Astrocyte (in vitro differentiated cells and primary cell): ENCODE data around the gene SYCE1L. TPM values are rescaled to one million over a fixed set of nuclear protein-coding genes. Genes with fewer than 3 reads are reported as not detected.

Source experiments
- DNase-seq: peaks from one replicate; pipeline ENCODE4 v3.0.0-alpha.2; 2010; ENCODE audit warnings: low read depth
- FAIRE-seq: peaks from 2 replicates; lab custom pipeline; 2011; peaks lifted over from hg19 to GRCh38; lab: Jason Lieb, UNC
- H2AFZ ChIP-seq: 2 replicates; pipeline ENCODE4 v1.6.0; 2012; ENCODE audit warnings: low read depth, low read length, inconsistent platforms
- H3K27ac ChIP-seq: 2 replicates; pipeline ENCODE4 v1.5.1; 2011; ENCODE audit warnings: low read depth, low read length, inconsistent platforms
- H3K27me3 ChIP-seq: 2 replicates; pipeline ENCODE4 v1.6.0; 2011; ENCODE audit warnings: low read length, inconsistent platforms; ENCODE audit not compliant: insufficient read depth
- H3K36me3 ChIP-seq: 2 replicates; pipeline ENCODE4 v1.5.1; 2011; ENCODE audit warnings: low read length, inconsistent platforms; ENCODE audit not compliant: insufficient read depth
- H3K4me1 ChIP-seq: 2 replicates; pipeline ENCODE4 v1.5.1; 2011; ENCODE audit warnings: low read length, inconsistent platforms; ENCODE audit not compliant: insufficient read depth
- H3K4me2 ChIP-seq: 2 replicates; pipeline ENCODE4 v1.6.0; 2012; ENCODE audit warnings: low read length, inconsistent platforms
- H3K4me3 ChIP-seq: 2 replicates; pipeline ENCODE4 v1.5.1; 2011; ENCODE audit warnings: low read depth, mild to moderate bottlenecking, low read length, inconsistent platforms; ENCODE audit not compliant: insufficient read depth
- H3K79me2 ChIP-seq: 2 replicates; pipeline ENCODE4 v1.6.0; 2012; ENCODE audit warnings: mild to moderate bottlenecking, low read length, inconsistent platforms; ENCODE audit not compliant: insufficient read depth
- H3K9ac ChIP-seq: 2 replicates; pipeline ENCODE4 v1.6.0; 2012; ENCODE audit warnings: mild to moderate bottlenecking, low read length, inconsistent platforms
- H3K9me3 ChIP-seq: 2 replicates; pipeline ENCODE4 v1.5.1; 2012; ENCODE audit warnings: low read depth, mild to moderate bottlenecking, low read length, inconsistent platforms; ENCODE audit not compliant: insufficient read depth
- H4K20me1 ChIP-seq: 2 replicates; pipeline ENCODE4 v1.6.0; 2012; ENCODE audit warnings: low read length, inconsistent platforms; ENCODE audit not compliant: insufficient read depth
- H3K27ac Mint-ChIP-seq: one replicate; pipeline ENCODE4 v1.8.0; 2021; ENCODE audit warnings: mild to moderate bottlenecking, mixed read lengths; ENCODE audit not compliant: unreplicated experiment
- H3K27me3 Mint-ChIP-seq: one replicate; pipeline ENCODE4 v1.8.0; 2021; ENCODE audit warnings: low read depth, mixed read lengths; ENCODE audit not compliant: unreplicated experiment
- H3K36me3 Mint-ChIP-seq: one replicate; pipeline ENCODE4 v1.8.0; 2021; ENCODE audit warnings: low read depth, mixed read lengths; ENCODE audit not compliant: unreplicated experiment
- H3K4me1 Mint-ChIP-seq: one replicate; pipeline ENCODE4 v1.8.0; 2021; ENCODE audit warnings: low read depth, mixed read lengths; ENCODE audit not compliant: unreplicated experiment
- H3K4me3 Mint-ChIP-seq: one replicate; pipeline ENCODE4 v1.8.0; 2021; ENCODE audit warnings: mild to moderate bottlenecking, moderate library complexity, mixed read lengths; ENCODE audit not compliant: unreplicated experiment
- H3K9me3 Mint-ChIP-seq: one replicate; pipeline ENCODE4 v1.8.0; 2021; ENCODE audit warnings: mild to moderate bottlenecking, mixed read lengths; ENCODE audit not compliant: unreplicated experiment
- CTCF ChIP-seq: IDR thresholded peaks from 2 replicates; pipeline ENCODE4 v1.5.1; 2011; ENCODE audit warnings: low read depth, mild to moderate bottlenecking, inconsistent platforms, low read length, moderate library complexity; ENCODE audit not compliant: insufficient read depth
- EZH2 ChIP-seq: IDR thresholded peaks from 2 replicates; pipeline ENCODE4 v1.6.1; 2012; ENCODE audit warnings: mild to moderate bottlenecking, low read length, inconsistent platforms; ENCODE audit not compliant: insufficient read depth
- total RNA-seq: library from RNA; stranded (reverse); gene quantifications from 2 replicates; pipeline ENCODE4 v1.2.1, GENCODE V29; 2021

The SYCE1L gene
- total RNA-seq, 1 donor from 2014 or later, result 5.2 TPM

GRCh38 chr16:77227745-77228144 is 28.5 kb downstream of the SYCE1L start:
- no peaks in the 10 kb centered on the region for H3K27me3 Mint-ChIP-seq
- no peak for TF ChIP-seq EZH2
- TF ChIP-seq CTCF, result no peak
- no peaks in the 10 kb centered on the region for H3K9me3 Mint-ChIP-seq
- FAIRE-seq (no peak), DNase-seq (no peak)
- H3K27ac Mint-ChIP-seq, result no peak overlapping the region
- Histone ChIP-seq H3K36me3 (no peaks in the 10 kb centered on the region), H3K4me2 (no peak overlapping the region), H3K4me1 (no peaks in the 10 kb centered on the region), H3K27me3 (no peaks in the 10 kb centered on the region), H3K9me3 (no peaks in the 10 kb centered on the region), H3K4me3 (no peak overlapping the region), H4K20me1 (no peaks in the 10 kb centered on the region), H2AFZ (no peak overlapping the region), H3K9ac (no peak overlapping the region), H3K79me2 (no peaks in the 10 kb centered on the region), H3K27ac (no peak overlapping the region)
- no peak overlapping the region for H3K4me3 Mint-ChIP-seq
- H3K4me1 Mint-ChIP-seq, result peaks cover 4% of the 10 kb centered on the region
- no peaks in the 10 kb centered on the region for H3K36me3 Mint-ChIP-seq

DNA sequence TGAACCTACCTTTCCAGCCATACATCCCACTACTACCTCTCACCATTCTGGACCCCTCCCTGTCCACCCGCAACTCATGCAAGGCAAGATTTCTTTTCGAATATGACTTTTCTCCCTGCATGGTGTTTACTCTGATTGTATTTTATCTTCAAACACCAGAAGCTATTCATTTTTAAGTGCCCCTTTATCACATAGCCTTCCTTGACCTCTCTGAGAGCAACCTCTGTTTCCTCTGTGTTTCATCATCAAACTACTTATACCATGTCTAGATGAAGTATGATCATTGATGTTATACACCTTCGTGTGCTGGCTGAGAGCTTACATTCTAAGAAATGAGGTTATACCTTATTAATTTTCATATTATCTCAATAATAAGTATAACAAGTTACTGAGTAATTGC is 31.8 kb downstream of the SYCE1L start:
- Mint-ChIP-seq H3K36me3 (no peaks in the 10 kb centered on the region), H3K4me3 (no peak overlapping the region), H3K9me3 (no peaks in the 10 kb centered on the region), H3K27me3 (no peaks in the 10 kb centered on the region), H3K27ac (no peak overlapping the region), H3K4me1 (peaks cover 1% of the 10 kb centered on the region)
- no peak for DNase-seq
- TF ChIP-seq EZH2 (no peak), CTCF (no peak)
- no peaks in the 10 kb centered on the region for H3K27me3 ChIP-seq
- H4K20me1 ChIP-seq, result no peaks in the 10 kb centered on the region
- no peak overlapping the region for H3K9ac ChIP-seq
- no peaks in the 10 kb centered on the region for H3K4me1 ChIP-seq
- no peaks in the 10 kb centered on the region for H3K9me3 ChIP-seq
- FAIRE-seq, result no peak
- H3K4me3 ChIP-seq, result no peak overlapping the region
- no peak overlapping the region for H3K4me2 ChIP-seq
- no peaks in the 10 kb centered on the region for H3K79me2 ChIP-seq
- H3K27ac ChIP-seq, result no peak overlapping the region
- no peaks in the 10 kb centered on the region for H3K36me3 ChIP-seq
- no peak overlapping the region for H2AFZ ChIP-seq

DNA sequence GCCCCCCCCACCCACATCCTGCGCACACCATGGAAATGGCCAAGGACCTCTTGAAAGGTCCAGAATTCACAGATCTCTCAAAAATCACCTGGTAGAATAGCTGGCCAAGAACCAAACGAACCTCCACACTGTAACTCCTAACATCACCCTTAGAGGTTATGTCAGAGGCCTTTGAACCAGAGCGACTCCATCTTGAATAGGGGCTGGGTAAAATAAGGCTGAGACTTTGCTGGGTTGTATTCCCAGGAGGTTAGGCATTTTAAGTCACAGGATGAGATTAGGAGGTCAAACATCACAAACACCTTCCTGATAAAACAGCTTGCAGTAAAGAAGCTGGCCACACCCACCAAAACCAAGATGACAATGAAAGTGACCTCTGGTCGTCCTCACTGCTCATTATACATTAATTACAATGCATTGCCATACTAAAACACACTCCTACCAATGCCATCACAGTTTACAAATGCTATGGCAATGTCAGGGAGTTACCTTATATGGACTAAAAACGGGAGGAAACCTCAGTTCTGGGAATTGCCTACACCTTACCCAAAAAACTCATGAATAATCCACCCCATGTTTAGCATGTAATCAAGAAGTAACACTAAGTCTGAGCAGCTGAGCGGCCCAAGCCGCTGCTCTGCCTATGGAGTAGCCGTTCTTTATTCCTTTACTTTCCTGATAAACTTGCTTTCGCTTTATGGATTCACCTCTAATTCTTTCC is 34.8 kb downstream of the SYCE1L start:
- DNase-seq, result no peak
- no peaks in the 10 kb centered on the region for H3K4me1 Mint-ChIP-seq
- no peaks in the 10 kb centered on the region for H3K9me3 Mint-ChIP-seq
- Histone ChIP-seq H3K4me2 (no peak overlapping the region), H3K4me3 (no peak overlapping the region), H2AFZ (no peak overlapping the region), H3K9me3 (no peaks in the 10 kb centered on the region), H3K9ac (no peak overlapping the region), H3K27ac (no peak overlapping the region), H3K27me3 (no peaks in the 10 kb centered on the region), H3K36me3 (no peaks in the 10 kb centered on the region), H3K4me1 (no peaks in the 10 kb centered on the region), H4K20me1 (no peaks in the 10 kb centered on the region), H3K79me2 (no peaks in the 10 kb centered on the region)
- FAIRE-seq, result no peak
- H3K4me3 Mint-ChIP-seq, result no peak overlapping the region
- TF ChIP-seq CTCF, result no peak
- H3K27me3 Mint-ChIP-seq, result no peaks in the 10 kb centered on the region
- no peaks in the 10 kb centered on the region for H3K36me3 Mint-ChIP-seq
- no peak overlapping the region for H3K27ac Mint-ChIP-seq
